Smooth muscle cell (in vitro differentiated cells): ENCODE results near the gene ALK. TPM values are rescaled to one million over a fixed set of nuclear protein-coding genes. Genes with fewer than 3 reads are reported as not detected.

Source experiments
- DNase-seq: peaks from one replicate; lab custom pipeline; 2025; ENCODE audit not compliant: unreplicated experiment; lab: John Stamatoyannopoulos, UW
- H2AFZ ChIP-seq: fragments of 200-600 bp; sonication (generic); 2 replicates; pipeline ENCODE4 v1.6.0; 2016; ENCODE audit warnings: antibody characterized with exemption, low read depth, mild to moderate bottlenecking
- H3F3A ChIP-seq: fragments of 200-600 bp; sonication (generic); 2 replicates; pipeline ENCODE4 v1.6.0; 2017; ENCODE audit warnings: antibody characterized with exemption, low read depth
- H3K27ac ChIP-seq: fragments of 200-600 bp; sonication (generic); 2 replicates; pipeline ENCODE4 v1.5.1; 2016; ENCODE audit warnings: low read depth, mild to moderate bottlenecking
- H3K27me3 ChIP-seq: fragments of 200-600 bp; sonication (generic); 2 replicates; pipeline ENCODE4 v1.6.1; 2016; ENCODE audit warnings: low read depth, mild to moderate bottlenecking
- H3K36me3 ChIP-seq: fragments of 200-600 bp; sonication (generic); 2 replicates; pipeline ENCODE4 v1.5.1; 2016; ENCODE audit warnings: low read depth
- H3K4me1 ChIP-seq: fragments of 200-600 bp; sonication (generic); 2 replicates; pipeline ENCODE4 v1.5.1; 2016; ENCODE audit warnings: low read depth
- H3K4me2 ChIP-seq: fragments of 200-600 bp; sonication (generic); 2 replicates; pipeline ENCODE4 v1.6.0; 2016; ENCODE audit warnings: mild to moderate bottlenecking
- H3K4me3 ChIP-seq: fragments of 200-600 bp; sonication (generic); 2 replicates; pipeline ENCODE4 v1.5.1; 2016; ENCODE audit warnings: mild to moderate bottlenecking
- H3K79me2 ChIP-seq: fragments of 200-600 bp; sonication (generic); 2 replicates; pipeline ENCODE4 v1.6.0; 2016; ENCODE audit warnings: low read depth, mild to moderate bottlenecking
- H3K9ac ChIP-seq: fragments of 200-600 bp; sonication (generic); 2 replicates; pipeline ENCODE4 v1.6.0; 2016; ENCODE audit warnings: low read depth
- H3K9me3 ChIP-seq: fragments of 200-600 bp; sonication (generic); replicated peaks from 2 replicates; pipeline ENCODE4 v1.5.1; 2016; ENCODE audit warnings: low read depth
- H4K20me1 ChIP-seq: fragments of 200-600 bp; sonication (generic); 2 replicates; pipeline ENCODE4 v1.6.0; 2016; ENCODE audit warnings: low read depth
- WGBS: methylation state at CpG from one replicate; pipeline ENCODE4 v1.1.7; 2016; ENCODE audit warnings: low lambda C conversion rate; 5-methylcytosine and 5-hydroxymethylcytosine counted together
- polyA plus RNA-seq: library from polyadenylated mRNA; unstranded; fragments of >200 nt; fragmentation: Nextera tagmentation; extraction: Ambion mirVana; gene quantifications from 2 replicates; pipeline ENCODE4 v1.2.1, GENCODE V29; 2016
- total RNA-seq: library from RNA; depleted of rRNA; stranded (reverse); fragments of >200 nt; gene quantifications from 2 replicates; pipeline ENCODE4 v1.2.3, GENCODE V29; 2014
- TF ChIP-seq, protein P1 (sequence below): fragments of 200-600 bp; sonication (generic); IDR thresholded peaks from 2 replicates; pipeline ENCODE4 v1.5.1; 2017; ENCODE audit warnings: borderline replicate concordance, mild to moderate bottlenecking, antibody characterized with exemption; ENCODE audit not compliant: insufficient read depth, poor library complexity, severe bottlenecking

Gene ALK
- total and polyA plus RNA-seq, 2 experiments from 2014 or later: 0.13 to 0.19 TPM

- peaks cover 30% of the 10 kb centered on the region for H3K27me3 ChIP-seq
- H3K4me1 ChIP-seq: peaks cover 16% of the 10 kb centered on the region
- H3K27ac ChIP-seq: no peak overlapping the region
- no peak overlapping the region for H3K4me3 ChIP-seq
- H3F3A ChIP-seq: no peaks in the 10 kb centered on the region
- no peak overlapping the region for H2AFZ ChIP-seq
- no peak overlapping the region for H3K4me2 ChIP-seq
- TF ChIP-seq, protein P1, sequence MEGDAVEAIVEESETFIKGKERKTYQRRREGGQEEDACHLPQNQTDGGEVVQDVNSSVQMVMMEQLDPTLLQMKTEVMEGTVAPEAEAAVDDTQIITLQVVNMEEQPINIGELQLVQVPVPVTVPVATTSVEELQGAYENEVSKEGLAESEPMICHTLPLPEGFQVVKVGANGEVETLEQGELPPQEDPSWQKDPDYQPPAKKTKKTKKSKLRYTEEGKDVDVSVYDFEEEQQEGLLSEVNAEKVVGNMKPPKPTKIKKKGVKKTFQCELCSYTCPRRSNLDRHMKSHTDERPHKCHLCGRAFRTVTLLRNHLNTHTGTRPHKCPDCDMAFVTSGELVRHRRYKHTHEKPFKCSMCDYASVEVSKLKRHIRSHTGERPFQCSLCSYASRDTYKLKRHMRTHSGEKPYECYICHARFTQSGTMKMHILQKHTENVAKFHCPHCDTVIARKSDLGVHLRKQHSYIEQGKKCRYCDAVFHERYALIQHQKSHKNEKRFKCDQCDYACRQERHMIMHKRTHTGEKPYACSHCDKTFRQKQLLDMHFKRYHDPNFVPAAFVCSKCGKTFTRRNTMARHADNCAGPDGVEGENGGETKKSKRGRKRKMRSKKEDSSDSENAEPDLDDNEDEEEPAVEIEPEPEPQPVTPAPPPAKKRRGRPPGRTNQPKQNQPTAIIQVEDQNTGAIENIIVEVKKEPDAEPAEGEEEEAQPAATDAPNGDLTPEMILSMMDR: no peak
- 89% methylated on average over 5 of the region's 5 CpGs for WGBS
- no peaks in the 10 kb centered on the region for H3K36me3 ChIP-seq
- H3K79me2 ChIP-seq: no peaks in the 10 kb centered on the region
- no peaks in the 10 kb centered on the region for H4K20me1 ChIP-seq
- DNase-seq: no peak
- no peaks in the 10 kb centered on the region for H3K9me3 ChIP-seq
- H3K9ac ChIP-seq: no peak overlapping the region
Measured at GRCh38 chr2:29374823-29375222, 546.6 kb downstream of the ALK start.

- H3F3A ChIP-seq: no peaks in the 10 kb centered on the region
- no peaks in the 10 kb centered on the region for H3K9me3 ChIP-seq
- 96% methylated on average over 3 of the region's 3 CpGs for whole genome bisulfite sequencing
- TF ChIP-seq, protein P1: no peak
- H2AFZ ChIP-seq: no peak overlapping the region
- no peak for DNase-seq
- H3K79me2 ChIP-seq: no peaks in the 10 kb centered on the region
- H3K4me3 ChIP-seq: no peak overlapping the region
- no peaks in the 10 kb centered on the region for H3K36me3 ChIP-seq
- no peak overlapping the region for H3K9ac ChIP-seq
- no peak overlapping the region for H3K4me2 ChIP-seq
- no peaks in the 10 kb centered on the region for H4K20me1 ChIP-seq
- H3K27ac ChIP-seq: no peak overlapping the region
- H3K4me1 ChIP-seq: peaks cover 16% of the 10 kb centered on the region
- peaks cover 30% of the 10 kb centered on the region for H3K27me3 ChIP-seq
Measured at GRCh38 chr2:29373870-29374269, 547.5 kb downstream of the ALK start.

DNA sequence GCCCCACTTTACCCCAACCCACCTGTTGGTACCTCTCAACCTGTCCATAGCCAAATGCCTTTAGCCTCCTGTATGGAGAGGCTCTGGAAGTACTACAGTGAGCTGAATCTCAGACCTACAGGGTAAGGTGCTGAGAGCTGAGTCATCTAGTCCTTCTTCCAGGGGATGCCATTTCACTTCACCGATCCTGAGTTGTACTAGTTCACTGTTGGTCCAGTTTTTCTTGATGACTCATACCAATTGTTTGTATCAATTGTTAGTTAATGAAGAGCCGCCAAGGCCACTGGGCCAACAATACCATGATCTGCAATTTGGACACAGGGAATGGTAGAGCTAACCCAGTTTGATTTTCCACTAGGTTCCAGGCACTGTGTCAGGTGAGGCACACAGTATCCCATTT, 549.2 kb downstream of the ALK start:
- Histone ChIP-seq H3K27me3 (peaks cover 38% of the 10 kb centered on the region), H4K20me1 (no peaks in the 10 kb centered on the region), H3K4me3 (no peak overlapping the region), H3K4me1 (peaks cover 16% of the 10 kb centered on the region), H2AFZ (no peak overlapping the region), H3K9ac (no peak overlapping the region), H3K27ac (no peak overlapping the region), H3K36me3 (no peaks in the 10 kb centered on the region), H3K9me3 (no peaks in the 10 kb centered on the region), H3F3A (no peaks in the 10 kb centered on the region), H3K4me2 (no peak overlapping the region), H3K79me2 (no peaks in the 10 kb centered on the region)
- no peak for DNase-seq
- WGBS: 88% methylated on average over 2 of the region's 2 CpGs
- TF ChIP-seq, protein P1: no peak

GRCh38 chr2:29370581-29371125, 550.7 kb downstream of the ALK start:
- DNase-seq: no peak
- no peak overlapping the region for H3K27ac ChIP-seq
- H3F3A ChIP-seq: no peaks in the 10 kb centered on the region
- TF ChIP-seq, protein P1: no peak
- H4K20me1 ChIP-seq: no peaks in the 10 kb centered on the region
- H3K79me2 ChIP-seq: no peaks in the 10 kb centered on the region
- peaks cover 44% of the 10 kb centered on the region for H3K27me3 ChIP-seq
- no peaks in the 10 kb centered on the region for H3K9me3 ChIP-seq
- WGBS: 83% methylated on average over 5 of the region's 5 CpGs
- H3K9ac ChIP-seq: no peak overlapping the region
- H3K4me2 ChIP-seq: no peak overlapping the region
- peaks cover 16% of the 10 kb centered on the region for H3K4me1 ChIP-seq
- no peak overlapping the region for H2AFZ ChIP-seq
- H3K4me3 ChIP-seq: no peak overlapping the region
- H3K36me3 ChIP-seq: no peaks in the 10 kb centered on the region
